GM20000 (cell line): ENCODE data around the gene ZDHHC18.
"Not testable (repeated sequence)": the region's sequence is repeated elsewhere in the genome, so short reads cannot be mapped to it uniquely, and the experiment has no call there.

Experiments
- DNase-seq: peaks from one replicate; pipeline ENCODE4 v3.0.0; 2012; ENCODE audit warnings: low spot score
- TF ChIP-seq, protein P1 (sequence below): IDR thresholded peaks from 2 replicates; pipeline ENCODE4 v1.5.1; 2012; ENCODE audit warnings: mild to moderate bottlenecking, control low read depth; ENCODE audit errors: extremely low read depth, missing control alignments

Gene ZDHHC18

DNA sequence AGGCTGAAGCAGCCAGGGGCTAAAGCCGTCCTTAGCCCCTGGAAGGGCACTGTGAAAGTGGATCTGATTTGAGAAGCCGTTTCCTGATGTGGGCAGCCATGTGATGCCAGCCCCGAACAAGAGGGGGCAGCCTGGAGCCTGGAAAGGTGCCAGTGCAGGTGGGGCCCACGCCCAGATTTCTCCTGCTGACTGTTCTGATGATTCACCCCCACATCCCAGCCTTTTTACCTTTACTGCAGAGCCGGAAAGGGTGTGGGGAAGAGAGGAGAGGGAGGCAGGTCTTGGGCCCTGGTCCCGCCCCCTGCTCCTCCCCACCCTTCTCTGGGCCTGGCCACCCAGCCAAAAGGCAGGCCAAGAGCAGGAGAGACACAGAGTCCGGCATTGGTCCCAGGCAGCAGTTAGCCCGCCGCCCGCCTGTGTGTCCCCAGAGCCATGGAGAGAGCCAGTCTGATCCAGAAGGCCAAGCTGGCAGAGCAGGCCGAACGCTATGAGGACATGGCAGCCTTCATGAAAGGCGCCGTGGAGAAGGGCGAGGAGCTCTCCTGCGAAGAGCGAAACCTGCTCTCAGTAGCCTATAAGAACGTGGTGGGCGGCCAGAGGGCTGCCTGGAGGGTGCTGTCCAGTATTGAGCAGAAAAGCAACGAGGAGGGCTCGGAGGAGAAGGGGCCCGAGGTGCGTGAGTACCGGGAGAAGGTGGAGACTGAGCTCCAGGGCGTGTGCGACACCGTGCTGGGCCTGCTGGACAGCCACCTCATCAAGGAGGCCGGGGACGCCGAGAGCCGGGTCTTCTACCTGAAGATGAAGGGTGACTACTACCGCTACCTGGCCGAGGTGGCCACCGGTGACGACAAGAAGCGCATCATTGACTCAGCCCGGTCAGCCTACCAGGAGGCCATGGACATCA, 36.5 kb downstream of the ZDHHC18 start, which contains the start of gene SFN:
Gene SFN, plus strand, starts transcription at position 369 of the 904 bp plus-strand sequence. Its CDS starts 64 bp downstream, at position 433.
- TF ChIP-seq, protein P1, sequence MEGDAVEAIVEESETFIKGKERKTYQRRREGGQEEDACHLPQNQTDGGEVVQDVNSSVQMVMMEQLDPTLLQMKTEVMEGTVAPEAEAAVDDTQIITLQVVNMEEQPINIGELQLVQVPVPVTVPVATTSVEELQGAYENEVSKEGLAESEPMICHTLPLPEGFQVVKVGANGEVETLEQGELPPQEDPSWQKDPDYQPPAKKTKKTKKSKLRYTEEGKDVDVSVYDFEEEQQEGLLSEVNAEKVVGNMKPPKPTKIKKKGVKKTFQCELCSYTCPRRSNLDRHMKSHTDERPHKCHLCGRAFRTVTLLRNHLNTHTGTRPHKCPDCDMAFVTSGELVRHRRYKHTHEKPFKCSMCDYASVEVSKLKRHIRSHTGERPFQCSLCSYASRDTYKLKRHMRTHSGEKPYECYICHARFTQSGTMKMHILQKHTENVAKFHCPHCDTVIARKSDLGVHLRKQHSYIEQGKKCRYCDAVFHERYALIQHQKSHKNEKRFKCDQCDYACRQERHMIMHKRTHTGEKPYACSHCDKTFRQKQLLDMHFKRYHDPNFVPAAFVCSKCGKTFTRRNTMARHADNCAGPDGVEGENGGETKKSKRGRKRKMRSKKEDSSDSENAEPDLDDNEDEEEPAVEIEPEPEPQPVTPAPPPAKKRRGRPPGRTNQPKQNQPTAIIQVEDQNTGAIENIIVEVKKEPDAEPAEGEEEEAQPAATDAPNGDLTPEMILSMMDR = peak; percentile 30
- peak; percentile 51 for DNase-seq

DNA sequence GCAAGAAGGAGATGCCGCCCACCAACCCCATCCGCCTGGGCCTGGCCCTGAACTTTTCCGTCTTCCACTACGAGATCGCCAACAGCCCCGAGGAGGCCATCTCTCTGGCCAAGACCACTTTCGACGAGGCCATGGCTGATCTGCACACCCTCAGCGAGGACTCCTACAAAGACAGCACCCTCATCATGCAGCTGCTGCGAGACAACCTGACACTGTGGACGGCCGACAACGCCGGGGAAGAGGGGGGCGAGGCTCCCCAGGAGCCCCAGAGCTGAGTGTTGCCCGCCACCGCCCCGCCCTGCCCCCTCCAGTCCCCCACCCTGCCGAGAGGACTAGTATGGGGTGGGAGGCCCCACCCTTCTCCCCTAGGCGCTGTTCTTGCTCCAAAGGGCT, 37.2 kb downstream of the ZDHHC18 start:
- TF ChIP-seq, protein P1 = no peak
- DNase-seq = no peak

DNA sequence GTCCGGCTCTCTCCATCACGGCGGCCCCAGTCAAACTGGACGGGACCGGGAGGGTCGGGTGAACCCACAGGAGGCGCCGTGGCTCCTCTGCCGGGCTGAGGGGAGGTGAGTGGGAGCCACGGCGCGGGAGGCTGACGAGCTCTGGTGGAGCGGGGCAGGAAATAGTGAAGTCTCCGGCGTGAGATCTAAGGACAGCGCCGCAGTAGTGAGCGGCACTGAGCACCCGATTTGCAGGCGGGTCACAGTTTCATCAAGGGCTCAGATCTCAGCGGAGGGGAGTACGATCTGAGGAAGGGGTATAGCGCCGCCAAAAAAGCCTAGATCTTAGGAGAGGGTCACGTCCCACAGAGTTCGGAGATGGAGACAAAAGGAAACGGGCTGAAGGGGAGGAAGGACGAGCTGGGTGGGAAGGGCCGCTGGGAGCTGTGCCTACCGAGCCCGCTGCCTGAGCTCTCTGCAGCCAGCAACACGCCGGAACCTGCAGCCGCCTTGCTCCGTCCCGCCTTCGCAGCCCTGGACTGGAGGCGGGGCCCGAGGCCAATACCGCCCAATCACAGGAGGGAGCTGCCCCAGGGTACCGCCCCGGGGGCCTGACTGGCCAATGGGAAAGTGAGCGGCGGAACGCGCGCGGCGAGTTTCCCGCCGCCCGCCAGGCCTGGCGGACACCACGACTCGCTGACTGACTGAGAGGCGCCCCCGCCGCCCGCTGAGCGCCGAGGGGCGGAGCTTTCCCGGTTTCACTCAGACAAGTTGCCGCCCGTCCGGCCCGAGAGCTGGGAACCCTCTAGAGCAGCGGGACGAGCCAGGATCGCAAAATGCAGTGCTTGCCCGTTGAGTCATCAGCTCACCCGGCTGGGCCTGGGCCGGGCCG, 38.4 kb downstream of the ZDHHC18 start:
- DNase-seq = peak; percentile 94
- TF ChIP-seq, protein P1 = no peak

DNA sequence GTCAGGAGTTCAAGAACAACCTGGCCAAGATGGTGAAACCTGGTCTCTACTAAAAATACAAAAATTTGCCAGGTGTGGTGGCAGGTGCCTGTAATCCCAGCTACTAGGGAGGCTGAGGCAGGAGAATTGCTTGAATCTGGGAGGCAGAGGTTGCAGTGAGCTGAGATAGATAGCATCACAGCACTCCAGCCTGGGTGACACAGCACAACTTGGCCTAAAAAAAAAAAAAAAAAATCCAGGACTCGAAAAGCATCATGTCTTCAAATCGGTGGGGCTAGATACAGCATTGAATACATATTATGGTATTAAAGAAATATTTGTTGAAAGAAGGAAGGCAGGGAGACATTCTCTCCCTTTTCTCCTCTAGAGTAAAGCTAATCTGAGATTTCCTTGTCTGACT, 46.6 kb downstream of the ZDHHC18 start:
- not testable (repeated sequence) for DNase-seq

DNA sequence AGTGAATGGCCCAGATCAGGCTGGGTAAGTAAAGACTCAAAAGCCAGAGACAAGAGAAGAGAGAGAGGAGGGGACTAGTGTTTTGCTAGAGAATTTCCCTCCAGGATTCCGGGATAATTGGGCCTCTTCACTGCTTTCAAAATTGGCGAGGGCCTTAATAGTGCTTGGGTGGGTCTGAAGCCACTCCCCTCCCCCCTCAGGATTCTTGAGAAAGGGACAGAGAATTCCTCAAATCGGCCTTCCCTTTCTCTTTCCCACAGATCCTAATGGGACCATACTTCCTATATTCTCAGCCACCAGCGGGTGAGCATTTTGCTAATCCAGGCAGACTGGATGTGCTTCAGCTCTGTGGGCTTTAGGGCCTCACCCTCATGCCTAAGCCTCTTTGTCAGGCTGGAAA, 48.4 kb downstream of the ZDHHC18 start:
- DNase-seq = no peak
- TF ChIP-seq, protein P1 = no peak

DNA sequence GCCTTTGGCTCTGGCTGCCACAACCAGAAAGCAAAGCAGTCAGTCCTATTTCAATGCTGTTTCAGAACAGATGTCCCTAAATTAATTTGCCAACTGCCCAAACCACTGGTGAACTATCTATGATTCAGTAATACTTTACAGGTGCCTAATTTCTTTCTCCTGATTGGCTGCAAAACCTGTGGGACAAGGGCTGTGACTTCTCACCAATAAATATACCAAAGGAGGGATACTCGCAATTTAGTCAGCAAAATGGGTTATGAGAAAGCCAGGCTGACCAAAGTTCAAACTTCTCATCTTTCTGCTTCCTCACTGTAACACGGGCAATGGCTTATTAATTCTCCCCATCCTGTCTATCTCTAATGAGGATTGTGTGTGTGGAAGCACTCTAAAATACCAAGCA, 50.8 kb downstream of the ZDHHC18 start:
- TF ChIP-seq, protein P1 = no peak
- no peak for DNase-seq

DNA sequence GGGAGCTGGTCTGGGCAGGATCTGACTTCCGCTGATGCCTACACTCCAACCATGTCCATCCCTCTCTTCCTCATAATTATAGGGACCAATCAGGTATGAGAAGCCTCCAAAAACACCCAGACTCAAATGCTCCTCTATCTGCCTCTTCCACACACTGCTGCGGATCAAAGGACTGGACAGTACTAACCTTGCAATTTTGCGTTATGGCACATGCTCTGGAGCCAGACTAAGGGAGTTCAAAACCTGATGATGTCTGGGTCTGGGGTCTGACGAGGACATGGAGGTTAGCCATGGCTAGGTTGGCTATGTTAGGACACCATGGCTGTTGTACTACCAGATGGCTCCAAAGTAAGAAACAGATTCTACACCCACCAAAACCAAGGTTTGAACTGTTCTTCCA, 53.3 kb downstream of the ZDHHC18 start:
- TF ChIP-seq, protein P1 = no peak
- no peak for DNase-seq

DNA sequence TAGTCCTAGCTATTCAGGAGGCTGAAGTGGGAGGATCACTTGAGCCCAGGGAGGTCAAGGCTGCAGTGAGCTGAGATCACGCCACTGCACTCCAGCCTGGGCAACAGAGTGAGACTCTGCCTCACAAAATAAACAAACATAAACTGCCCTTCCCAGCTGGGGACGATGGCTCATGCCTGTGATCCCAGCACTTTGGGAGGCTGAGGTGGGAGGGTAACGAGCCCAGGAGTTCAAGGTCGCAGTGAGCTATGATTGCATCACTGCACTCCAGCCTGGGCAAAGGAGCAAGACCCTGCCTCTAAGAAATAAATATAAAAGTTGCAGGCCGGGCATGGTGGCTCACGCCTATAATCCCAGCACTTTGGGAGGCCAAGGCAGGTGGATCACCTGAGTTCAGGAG, 55.1 kb downstream of the ZDHHC18 start:
- DNase-seq = not testable (repeated sequence)
